ENCODE measurements around the gene GNPTG.

Gene GNPTG

DNA sequence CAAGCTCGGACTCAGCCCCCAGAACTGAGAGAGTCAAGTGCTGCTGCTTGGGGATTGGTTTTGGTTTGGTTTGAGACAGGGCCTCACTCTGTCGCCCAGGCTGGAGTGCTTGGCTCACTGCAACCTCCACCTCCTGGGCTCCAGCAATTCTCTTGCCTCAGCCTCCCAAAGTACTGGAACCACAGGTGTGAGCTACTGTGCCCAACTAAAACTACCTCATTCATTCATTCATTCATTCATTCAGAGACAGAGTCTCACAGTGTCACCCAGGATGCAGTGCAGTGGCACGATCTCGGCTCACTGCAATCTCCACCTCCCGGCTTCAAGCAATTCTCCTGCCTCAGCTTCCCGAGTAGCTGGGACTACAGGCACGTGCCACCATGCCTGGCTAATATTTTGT, 38.0 kb downstream of the GNPTG start:
- TF ChIP-seq, protein P1, sequence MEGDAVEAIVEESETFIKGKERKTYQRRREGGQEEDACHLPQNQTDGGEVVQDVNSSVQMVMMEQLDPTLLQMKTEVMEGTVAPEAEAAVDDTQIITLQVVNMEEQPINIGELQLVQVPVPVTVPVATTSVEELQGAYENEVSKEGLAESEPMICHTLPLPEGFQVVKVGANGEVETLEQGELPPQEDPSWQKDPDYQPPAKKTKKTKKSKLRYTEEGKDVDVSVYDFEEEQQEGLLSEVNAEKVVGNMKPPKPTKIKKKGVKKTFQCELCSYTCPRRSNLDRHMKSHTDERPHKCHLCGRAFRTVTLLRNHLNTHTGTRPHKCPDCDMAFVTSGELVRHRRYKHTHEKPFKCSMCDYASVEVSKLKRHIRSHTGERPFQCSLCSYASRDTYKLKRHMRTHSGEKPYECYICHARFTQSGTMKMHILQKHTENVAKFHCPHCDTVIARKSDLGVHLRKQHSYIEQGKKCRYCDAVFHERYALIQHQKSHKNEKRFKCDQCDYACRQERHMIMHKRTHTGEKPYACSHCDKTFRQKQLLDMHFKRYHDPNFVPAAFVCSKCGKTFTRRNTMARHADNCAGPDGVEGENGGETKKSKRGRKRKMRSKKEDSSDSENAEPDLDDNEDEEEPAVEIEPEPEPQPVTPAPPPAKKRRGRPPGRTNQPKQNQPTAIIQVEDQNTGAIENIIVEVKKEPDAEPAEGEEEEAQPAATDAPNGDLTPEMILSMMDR (IDR thresholded peaks at IDR 0.05; ENCODE audit: low read length, missing control alignments) = no peak
- DNase-seq (ENCODE audit: low read depth) = no peak
- no peak overlapping the region for H3K4me3 ChIP-seq (replicated peaks; ENCODE audit: low read depth, low read length)

DNA sequence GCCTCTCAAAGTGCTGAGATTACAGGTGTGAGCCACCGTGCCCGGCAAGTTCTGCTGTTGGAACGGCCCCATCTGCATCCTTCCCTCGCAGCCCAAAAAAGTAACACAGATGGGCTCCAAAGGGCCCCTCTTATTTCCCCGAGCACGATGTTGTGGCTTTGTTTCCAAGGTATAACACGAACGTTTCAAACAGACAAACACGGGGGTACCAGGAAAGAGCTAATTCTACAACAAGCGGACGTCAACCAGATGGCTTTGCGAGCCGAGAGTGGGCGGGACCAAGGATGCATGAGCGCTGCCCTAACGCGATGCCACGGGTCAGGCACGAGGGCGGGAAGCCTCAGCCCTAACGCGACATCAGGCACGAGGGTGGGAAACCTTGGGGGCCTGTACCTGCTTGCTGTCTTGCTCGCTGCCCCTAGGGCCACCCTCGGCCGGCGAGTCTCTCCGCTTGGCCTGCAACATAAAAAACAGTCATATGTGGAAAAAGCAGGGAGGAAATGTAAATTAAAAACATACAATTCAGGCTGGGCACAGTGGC, 38.6 kb downstream of the GNPTG start:
- H3K4me3 ChIP-seq (replicated peaks; ENCODE audit: low read depth, low read length) = no peak overlapping the region
- TF ChIP-seq, protein P1 (IDR thresholded peaks at IDR 0.05; ENCODE audit: low read length, missing control alignments) = no peak
- DNase-seq (ENCODE audit: low read depth) = no peak

DNA sequence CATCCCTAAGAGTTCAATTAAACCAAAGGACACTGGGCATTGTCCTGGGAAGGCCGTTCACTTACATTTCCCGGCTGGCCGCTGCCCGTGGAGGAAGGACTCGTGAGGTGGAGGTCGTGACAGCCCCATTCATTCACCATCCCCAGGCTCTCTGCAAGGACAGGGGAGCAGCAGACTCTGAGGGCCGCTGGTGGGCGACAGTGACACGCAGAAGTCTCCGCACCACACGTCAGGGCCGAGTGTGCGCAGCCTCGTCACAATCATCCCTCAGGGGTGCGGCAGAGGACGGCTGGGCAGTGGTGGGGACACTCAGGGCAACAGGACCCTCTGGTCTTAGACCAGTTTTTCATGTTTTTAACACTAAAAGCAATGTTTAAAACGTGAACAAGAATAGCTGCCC, 41.1 kb downstream of the GNPTG start:
- H3K4me3 ChIP-seq (replicated peaks; ENCODE audit: low read depth, low read length) = no peak overlapping the region
- no peak for DNase-seq (ENCODE audit: low read depth)
- TF ChIP-seq, protein P1 (IDR thresholded peaks at IDR 0.05; ENCODE audit: low read length, missing control alignments) = no peak

DNA sequence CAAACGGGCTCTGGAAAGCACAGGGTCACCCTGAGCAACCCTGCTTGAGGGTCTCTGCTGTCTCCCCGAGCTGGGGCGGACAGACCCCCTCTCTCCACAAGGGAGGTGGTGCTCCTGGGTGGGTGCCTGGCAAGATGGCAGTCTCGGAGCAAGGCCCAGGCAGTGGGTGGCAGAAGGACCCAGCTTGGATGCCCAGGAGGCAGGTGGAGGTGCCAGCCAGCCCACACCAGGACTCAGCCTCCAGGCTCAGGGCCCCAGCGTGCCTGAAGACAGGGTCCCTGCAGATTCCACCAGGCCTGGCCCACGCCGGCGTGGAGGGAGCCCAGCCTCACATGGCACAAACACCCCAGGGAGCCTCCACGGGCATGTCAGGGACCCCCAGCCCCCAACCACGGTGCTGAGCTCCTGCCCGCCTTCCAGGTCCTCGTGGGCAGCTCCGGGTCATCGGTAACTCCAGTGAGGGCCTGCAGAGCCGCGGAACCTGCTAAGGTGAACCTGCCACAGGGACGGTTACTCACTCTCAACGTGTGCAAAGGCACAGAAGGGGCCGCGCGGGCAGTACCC, 42.0 kb downstream of the GNPTG start:
- TF ChIP-seq, protein P1 (IDR thresholded peaks at IDR 0.05; ENCODE audit: low read length, missing control alignments) = no peak
- DNase-seq (ENCODE audit: low read depth) = no peak
- no peak overlapping the region for H3K4me3 ChIP-seq (replicated peaks; ENCODE audit: low read depth, low read length)

DNA sequence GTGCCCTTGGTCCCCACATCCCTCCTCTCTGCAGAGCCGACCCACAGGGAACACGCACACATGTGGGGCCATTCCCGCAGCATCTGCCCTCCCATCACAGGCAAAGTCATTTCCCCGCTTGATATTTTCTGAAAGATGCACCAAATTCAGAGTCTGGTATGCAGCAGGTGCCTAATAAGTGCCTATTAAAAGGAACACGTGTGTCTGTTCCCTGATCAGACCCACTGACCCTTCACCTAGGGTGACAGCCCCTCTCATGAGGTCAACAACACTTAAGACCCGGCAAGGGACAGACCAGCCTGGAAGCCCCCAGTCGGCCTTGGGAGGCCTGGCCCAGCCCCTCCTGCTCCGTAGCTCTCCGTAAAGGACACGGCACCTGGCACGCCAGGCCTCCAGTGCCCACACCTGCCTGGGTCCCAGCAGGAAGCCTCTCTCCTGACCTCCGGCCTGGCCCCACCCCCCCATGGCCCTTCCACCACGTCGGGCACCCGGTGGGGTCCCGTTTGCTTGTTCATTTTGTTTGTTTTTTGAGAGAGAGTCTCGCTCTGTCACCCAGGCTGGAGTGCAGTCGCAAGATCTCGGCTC, 42.7 kb downstream of the GNPTG start:
- DNase-seq (ENCODE audit: low read depth) = no peak
- TF ChIP-seq, protein P1 (IDR thresholded peaks at IDR 0.05; ENCODE audit: low read length, missing control alignments) = no peak

DNA sequence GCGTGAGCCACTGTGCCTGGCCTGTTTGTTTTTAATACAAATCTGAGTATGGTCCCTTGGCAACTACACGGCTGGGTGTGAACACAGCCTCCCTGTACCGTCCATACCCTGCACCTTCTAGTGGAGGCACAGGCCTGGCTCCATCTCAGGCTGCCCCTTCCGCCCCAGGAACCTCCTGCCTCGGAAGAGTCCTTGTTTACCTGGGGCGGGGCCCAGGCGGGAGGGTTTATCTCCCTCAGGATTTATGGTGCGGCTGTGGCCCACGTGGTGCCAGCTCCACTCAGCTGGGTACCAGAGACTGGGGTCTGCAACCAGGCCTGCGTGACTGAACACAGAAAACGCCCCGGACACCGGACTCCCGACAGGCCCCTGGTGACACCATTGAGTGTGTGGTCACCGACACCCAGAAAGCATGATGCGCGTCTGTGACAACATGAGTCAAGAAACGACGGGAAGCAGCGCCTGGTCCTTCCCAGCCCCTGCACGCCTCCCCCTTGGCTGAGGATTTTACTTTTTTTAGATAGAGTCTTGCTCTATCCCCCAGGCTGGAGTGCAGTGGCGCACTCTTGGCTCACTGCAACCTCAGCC, 43.8 kb downstream of the GNPTG start:
- H3K4me3 ChIP-seq (replicated peaks; ENCODE audit: low read depth, low read length) = no peak overlapping the region
- no peak for DNase-seq (ENCODE audit: low read depth)
- TF ChIP-seq, protein P1 (IDR thresholded peaks at IDR 0.05; ENCODE audit: low read length, missing control alignments) = no peak

More for the DNA sequence above, 42.7 kb downstream of the GNPTG start:
- H3K4me3 ChIP-seq (replicated peaks; ENCODE audit: low read depth, low read length) = no peak overlapping the region

All from fibroblast of pulmonary artery (primary cell).